ENCODE results near the gene NAPA.

NAPA gene

DNA sequence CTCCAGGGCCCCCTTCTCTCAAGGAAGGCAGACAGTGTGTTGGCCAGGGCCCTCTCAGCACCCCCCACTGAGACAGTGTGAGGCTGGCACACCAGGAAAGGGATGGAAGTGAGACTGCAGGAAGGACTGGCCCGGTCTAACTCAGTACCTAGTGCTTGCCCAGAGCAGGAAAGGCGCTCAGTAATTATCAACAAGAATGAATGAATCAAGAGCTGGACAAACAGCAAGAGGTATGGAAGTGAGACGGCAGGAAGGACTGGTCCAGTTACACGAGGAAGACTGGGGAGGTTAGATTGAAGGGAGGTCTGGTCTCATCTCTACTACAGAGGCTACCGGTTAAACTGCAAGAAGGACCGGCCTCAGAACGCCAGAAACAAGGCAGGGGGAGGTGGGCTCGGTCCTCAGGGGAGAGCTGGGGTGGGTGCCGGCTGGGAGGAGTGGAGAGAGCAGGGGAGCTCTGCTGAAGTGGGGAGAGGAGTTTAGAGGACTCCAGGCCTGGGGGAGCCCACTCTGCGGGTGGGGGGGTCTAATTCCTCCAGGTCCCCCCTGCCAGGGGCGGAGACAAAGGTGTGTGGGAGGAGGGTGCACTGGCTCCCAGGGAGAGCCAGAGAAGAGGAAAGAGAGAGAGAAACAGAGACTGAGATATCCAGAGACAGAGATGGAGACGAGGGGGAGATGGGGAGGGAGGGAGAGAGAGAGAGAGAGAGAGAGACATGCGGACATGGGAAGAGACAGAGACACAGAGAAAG is 44.2 kb downstream of the NAPA start:
- Histone ChIP-seq H3K27me3 (ENCODE audit: insufficient read depth, low read length, poor library complexity, severe bottlenecking) (no peaks in the 10 kb centered on the region), H4K20me1 (ENCODE audit: insufficient read depth, low read length, poor library complexity, severe bottlenecking) (no peaks in the 10 kb centered on the region), H3K9me2 (replicated peaks; ENCODE audit: low read depth, low read length) (no peaks in the 10 kb centered on the region), H3K79me2 (ENCODE audit: insufficient read depth, low read length) (no peaks in the 10 kb centered on the region), H3F3A (ENCODE audit: low read depth) (no peaks in the 10 kb centered on the region), H3K9ac (ENCODE audit: low read depth, low read length, poor library complexity, severe bottlenecking) (no peak overlapping the region), H3K36me3 (ENCODE audit: insufficient read depth, low read length) (no peaks in the 10 kb centered on the region), H3K4me1 (ENCODE audit: insufficient read depth, low read length, poor library complexity, severe bottlenecking) (no peaks in the 10 kb centered on the region), H3K4me3 (ENCODE audit: low read length, poor library complexity, severe bottlenecking) (no peak overlapping the region), H3K9me3 (ENCODE audit: insufficient read depth, low read depth, low read length) (no peaks in the 10 kb centered on the region), H3K4me2 (ENCODE audit: low read depth, low read length, poor library complexity, severe bottlenecking) (no peak overlapping the region), H2AFZ (ENCODE audit: low read length) (no peak overlapping the region)
- no peak for TF ChIP-seq CTCF (conservative IDR thresholded peaks at IDR 0.05; ENCODE audit: low read length)
- no peak for TF ChIP-seq EZH2phosphoT487 (IDR thresholded peaks at IDR 0.05; ENCODE audit: borderline replicate concordance)

DNA sequence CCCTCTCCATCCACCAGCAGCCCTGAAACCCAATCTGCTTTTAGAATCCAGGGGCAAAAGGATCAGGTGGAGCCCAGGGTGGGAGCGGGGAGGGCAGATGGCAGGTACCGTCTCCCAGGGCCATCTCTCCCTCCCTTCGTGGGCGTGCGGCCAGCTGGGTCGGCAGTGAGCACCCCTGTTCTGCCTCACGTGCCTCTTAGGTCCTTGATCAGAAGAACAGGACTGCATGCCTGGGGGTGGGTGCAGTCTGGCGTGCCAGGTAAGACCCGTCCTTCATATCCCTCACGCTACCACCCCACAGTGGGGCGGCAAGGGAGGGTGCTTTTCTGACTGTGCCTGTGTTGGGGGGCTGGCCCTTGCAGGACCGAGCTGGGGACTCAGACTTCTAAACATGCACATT is 45.1 kb downstream of the NAPA start:
- Histone ChIP-seq H3K79me2 (ENCODE audit: insufficient read depth, low read length) (no peaks in the 10 kb centered on the region), H3K4me2 (ENCODE audit: low read depth, low read length, poor library complexity, severe bottlenecking) (no peak overlapping the region), H3K9me3 (ENCODE audit: insufficient read depth, low read depth, low read length) (no peaks in the 10 kb centered on the region), H3K36me3 (ENCODE audit: insufficient read depth, low read length) (no peaks in the 10 kb centered on the region), H3K4me3 (ENCODE audit: low read length, poor library complexity, severe bottlenecking) (no peak overlapping the region), H3K4me1 (ENCODE audit: insufficient read depth, low read length, poor library complexity, severe bottlenecking) (no peaks in the 10 kb centered on the region), H3K9ac (ENCODE audit: low read depth, low read length, poor library complexity, severe bottlenecking) (no peak overlapping the region), H3K9me2 (replicated peaks; ENCODE audit: low read depth, low read length) (no peaks in the 10 kb centered on the region), H3K27me3 (ENCODE audit: insufficient read depth, low read length, poor library complexity, severe bottlenecking) (no peaks in the 10 kb centered on the region), H4K20me1 (ENCODE audit: insufficient read depth, low read length, poor library complexity, severe bottlenecking) (no peaks in the 10 kb centered on the region), H2AFZ (ENCODE audit: low read length) (no peak overlapping the region), H3F3A (ENCODE audit: low read depth) (no peaks in the 10 kb centered on the region)
- TF ChIP-seq EZH2phosphoT487 (IDR thresholded peaks at IDR 0.05; ENCODE audit: borderline replicate concordance), result no peak
- TF ChIP-seq CTCF (conservative IDR thresholded peaks at IDR 0.05; ENCODE audit: low read length), result no peak

- Histone ChIP-seq H2AFZ (ENCODE audit: low read length) (no peak overlapping the region), H3K4me1 (ENCODE audit: insufficient read depth, low read length, poor library complexity, severe bottlenecking) (no peaks in the 10 kb centered on the region), H3K9me2 (replicated peaks; ENCODE audit: low read depth, low read length) (no peaks in the 10 kb centered on the region), H3K4me3 (ENCODE audit: low read length, poor library complexity, severe bottlenecking) (no peak overlapping the region), H3K9me3 (ENCODE audit: insufficient read depth, low read depth, low read length) (no peaks in the 10 kb centered on the region), H3F3A (ENCODE audit: low read depth) (no peaks in the 10 kb centered on the region), H3K36me3 (ENCODE audit: insufficient read depth, low read length) (no peaks in the 10 kb centered on the region), H3K27me3 (ENCODE audit: insufficient read depth, low read length, poor library complexity, severe bottlenecking) (no peaks in the 10 kb centered on the region), H4K20me1 (ENCODE audit: insufficient read depth, low read length, poor library complexity, severe bottlenecking) (no peaks in the 10 kb centered on the region), H3K9ac (ENCODE audit: low read depth, low read length, poor library complexity, severe bottlenecking) (no peak overlapping the region), H3K4me2 (ENCODE audit: low read depth, low read length, poor library complexity, severe bottlenecking) (no peak overlapping the region), H3K79me2 (ENCODE audit: insufficient read depth, low read length) (no peaks in the 10 kb centered on the region)
- TF ChIP-seq CTCF (conservative IDR thresholded peaks at IDR 0.05; ENCODE audit: low read length), result no peak
- no peak for TF ChIP-seq EZH2phosphoT487 (IDR thresholded peaks at IDR 0.05; ENCODE audit: borderline replicate concordance)
Measured at GRCh38 chr19:47469363-47469700, 45.5 kb downstream of the NAPA start.

Measured in Loucy (cell line).